ENCODE data around the gene LVRN.

GRCh38 chr5:115944501-115944900 lies 17.8 kb upstream of the LVRN start:
- no peak for TF ChIP-seq CTCF (IDR thresholded peaks at IDR 0.05)
- no peak for TF ChIP-seq POLR2A (IDR thresholded peaks at IDR 0.05)
